GM20000 (cell line): ENCODE measurements around the gene PGA3.
A peak's percentile ranks its signal among the peaks of the same experiment; 100 is the strongest.

Source experiments
- DNase-seq: peaks from one replicate; pipeline ENCODE4 v3.0.0; 2012; ENCODE audit warnings: low spot score
- CTCF ChIP-seq: IDR thresholded peaks from 2 replicates; pipeline ENCODE4 v1.5.1; 2012; ENCODE audit warnings: mild to moderate bottlenecking, control low read depth; ENCODE audit errors: extremely low read depth, missing control alignments

The PGA3 gene

DNA sequence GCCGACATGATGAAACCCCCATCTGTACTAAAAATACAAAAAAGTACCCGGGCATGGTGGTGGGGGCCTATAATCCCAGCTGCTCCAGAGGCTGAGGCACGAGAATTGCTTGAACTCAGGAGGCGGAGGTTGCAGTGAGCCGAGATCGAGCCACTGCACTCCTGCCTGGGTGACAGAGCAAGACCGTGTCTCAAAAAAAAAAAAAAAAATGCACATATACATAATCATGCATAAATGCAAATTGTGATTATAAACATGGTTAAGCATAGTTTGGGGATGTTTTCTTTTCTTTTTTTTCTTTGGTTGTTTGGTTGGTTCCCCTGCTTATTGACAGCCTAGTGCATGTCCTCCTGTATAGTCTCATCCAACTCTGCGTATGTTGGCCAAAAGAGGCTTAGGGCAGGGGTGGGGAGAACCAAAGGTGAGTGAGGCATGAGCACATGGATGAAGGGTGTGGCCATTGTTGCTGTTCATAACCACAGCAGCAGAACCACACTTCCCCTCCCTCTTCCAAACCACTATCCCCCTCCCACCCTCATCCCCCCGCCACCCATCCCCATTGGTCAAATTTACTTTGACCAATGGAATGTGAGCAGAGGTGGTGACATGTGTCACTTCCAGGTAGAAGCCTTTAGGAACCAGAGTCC lies 35.1 kb upstream of the PGA3 start:
- TF ChIP-seq CTCF, result no peak
- DNase-seq, result no peak

GRCh38 chr11:61168800-61169199 lies 34.5 kb upstream of the PGA3 start:
- DNase-seq, result no peak
- TF ChIP-seq CTCF, result no peak

GRCh38 chr11:61170566-61170965 lies 32.7 kb upstream of the PGA3 start:
- no peak for TF ChIP-seq CTCF
- no peak for DNase-seq

- no peak for DNase-seq
- no peak for TF ChIP-seq CTCF
Observed at GRCh38 chr11:61171907-61172306, 31.4 kb upstream of the PGA3 start.

- no peak for TF ChIP-seq CTCF
- DNase-seq, result no peak
Observed at GRCh38 chr11:61172356-61172755, 31.0 kb upstream of the PGA3 start.

DNA sequence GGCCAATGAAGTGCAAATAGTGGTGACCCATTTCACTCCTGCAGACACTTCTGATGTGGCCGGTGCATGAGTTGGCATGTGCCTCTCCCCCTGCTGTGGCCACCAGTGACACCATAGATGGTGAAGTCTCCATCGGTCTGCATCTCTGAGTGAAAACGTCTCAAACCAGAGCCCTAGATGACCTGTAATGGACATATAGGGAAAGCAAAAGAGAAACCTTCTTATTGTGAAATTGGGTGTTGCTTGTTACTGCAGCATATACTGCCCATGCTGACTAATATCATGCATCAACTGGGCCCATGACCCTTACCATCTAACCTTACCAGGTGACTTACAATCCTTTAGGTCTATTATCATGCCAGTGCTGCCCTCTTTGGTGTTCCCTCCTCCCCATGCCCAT lies 30.4 kb upstream of the PGA3 start:
- DNase-seq, result no peak
- TF ChIP-seq CTCF, result no peak

DNA sequence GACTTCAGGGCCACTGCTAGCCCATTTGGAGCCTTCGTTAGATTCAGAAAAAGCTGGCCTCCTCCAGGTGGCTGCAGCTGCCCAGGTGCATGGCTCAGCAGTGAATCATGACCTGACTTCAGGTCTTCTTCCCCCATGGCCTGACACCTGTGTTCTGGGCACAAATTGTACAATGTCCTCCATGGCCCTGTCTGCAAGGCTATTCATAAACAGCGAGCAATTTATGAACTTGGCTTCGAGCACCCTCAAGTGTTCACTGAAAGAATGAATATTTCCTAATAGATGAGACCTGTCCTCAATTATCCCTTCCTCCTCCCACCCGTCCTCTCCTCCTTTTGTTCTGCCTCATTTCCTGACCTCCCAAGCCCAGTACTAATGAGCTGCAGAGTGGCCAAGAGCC lies 29.9 kb upstream of the PGA3 start:
- TF ChIP-seq CTCF, result no peak
- peak; percentile 20 for DNase-seq

GRCh38 chr11:61174273-61174672 lies 29.0 kb upstream of the PGA3 start:
- TF ChIP-seq CTCF, result no peak
- peak; percentile 1 for DNase-seq
